Measurements from ENCODE around the gene EXOC6. TPM values are rescaled to one million over a fixed set of nuclear protein-coding genes. Genes with fewer than 3 reads are reported as not detected.

The EXOC6 gene, protein sequence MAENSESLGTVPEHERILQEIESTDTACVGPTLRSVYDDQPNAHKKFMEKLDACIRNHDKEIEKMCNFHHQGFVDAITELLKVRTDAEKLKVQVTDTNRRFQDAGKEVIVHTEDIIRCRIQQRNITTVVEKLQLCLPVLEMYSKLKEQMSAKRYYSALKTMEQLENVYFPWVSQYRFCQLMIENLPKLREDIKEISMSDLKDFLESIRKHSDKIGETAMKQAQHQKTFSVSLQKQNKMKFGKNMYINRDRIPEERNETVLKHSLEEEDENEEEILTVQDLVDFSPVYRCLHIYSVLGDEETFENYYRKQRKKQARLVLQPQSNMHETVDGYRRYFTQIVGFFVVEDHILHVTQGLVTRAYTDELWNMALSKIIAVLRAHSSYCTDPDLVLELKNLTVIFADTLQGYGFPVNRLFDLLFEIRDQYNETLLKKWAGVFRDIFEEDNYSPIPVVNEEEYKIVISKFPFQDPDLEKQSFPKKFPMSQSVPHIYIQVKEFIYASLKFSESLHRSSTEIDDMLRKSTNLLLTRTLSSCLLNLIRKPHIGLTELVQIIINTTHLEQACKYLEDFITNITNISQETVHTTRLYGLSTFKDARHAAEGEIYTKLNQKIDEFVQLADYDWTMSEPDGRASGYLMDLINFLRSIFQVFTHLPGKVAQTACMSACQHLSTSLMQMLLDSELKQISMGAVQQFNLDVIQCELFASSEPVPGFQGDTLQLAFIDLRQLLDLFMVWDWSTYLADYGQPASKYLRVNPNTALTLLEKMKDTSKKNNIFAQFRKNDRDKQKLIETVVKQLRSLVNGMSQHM
- total RNA-seq: 76.1 TPM

DNA sequence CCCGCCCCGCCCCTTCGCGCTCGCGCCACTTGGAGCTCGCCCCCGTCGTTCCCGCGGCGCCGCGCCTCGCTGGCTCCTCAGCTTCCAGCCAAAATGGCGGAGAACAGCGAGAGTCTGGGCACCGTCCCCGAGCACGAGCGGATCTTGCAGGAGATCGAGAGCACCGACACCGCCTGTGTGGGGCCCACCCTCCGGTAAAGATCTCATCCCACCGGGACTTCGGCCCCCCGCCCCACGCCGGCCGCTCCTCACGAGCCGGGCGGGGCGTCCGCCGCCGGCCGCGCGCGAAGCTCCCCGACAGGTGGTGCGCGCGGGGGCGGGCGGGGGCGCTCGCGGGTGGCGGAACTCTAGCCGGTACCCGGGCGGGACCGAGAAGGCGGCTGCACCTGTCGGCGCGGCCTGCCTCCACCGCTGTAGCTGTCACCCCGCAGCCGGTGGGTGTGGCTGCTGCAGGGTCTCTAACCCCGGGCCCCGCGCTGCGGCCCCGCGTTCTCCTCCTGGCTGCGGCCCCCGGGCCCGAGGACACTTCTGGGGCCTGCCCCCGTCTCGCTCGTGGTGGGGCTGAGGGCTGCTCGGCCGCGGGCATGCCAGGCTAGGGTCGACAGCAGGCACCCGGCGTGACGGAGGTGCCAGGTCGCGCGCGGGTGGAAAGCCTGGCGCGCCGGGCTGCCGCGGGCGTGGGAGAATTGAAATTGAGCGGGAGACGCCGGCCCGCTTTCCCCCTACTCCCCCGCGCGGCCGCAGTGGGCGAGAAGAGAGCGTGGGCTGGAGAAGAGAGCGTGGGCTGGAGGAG lies at the start of gene EXOC6:
EXOC6 (plus strand) TSS at position 80 of the 793 bp plus-strand sequence; CDS start at position 94, 14 bp downstream.

DNA sequence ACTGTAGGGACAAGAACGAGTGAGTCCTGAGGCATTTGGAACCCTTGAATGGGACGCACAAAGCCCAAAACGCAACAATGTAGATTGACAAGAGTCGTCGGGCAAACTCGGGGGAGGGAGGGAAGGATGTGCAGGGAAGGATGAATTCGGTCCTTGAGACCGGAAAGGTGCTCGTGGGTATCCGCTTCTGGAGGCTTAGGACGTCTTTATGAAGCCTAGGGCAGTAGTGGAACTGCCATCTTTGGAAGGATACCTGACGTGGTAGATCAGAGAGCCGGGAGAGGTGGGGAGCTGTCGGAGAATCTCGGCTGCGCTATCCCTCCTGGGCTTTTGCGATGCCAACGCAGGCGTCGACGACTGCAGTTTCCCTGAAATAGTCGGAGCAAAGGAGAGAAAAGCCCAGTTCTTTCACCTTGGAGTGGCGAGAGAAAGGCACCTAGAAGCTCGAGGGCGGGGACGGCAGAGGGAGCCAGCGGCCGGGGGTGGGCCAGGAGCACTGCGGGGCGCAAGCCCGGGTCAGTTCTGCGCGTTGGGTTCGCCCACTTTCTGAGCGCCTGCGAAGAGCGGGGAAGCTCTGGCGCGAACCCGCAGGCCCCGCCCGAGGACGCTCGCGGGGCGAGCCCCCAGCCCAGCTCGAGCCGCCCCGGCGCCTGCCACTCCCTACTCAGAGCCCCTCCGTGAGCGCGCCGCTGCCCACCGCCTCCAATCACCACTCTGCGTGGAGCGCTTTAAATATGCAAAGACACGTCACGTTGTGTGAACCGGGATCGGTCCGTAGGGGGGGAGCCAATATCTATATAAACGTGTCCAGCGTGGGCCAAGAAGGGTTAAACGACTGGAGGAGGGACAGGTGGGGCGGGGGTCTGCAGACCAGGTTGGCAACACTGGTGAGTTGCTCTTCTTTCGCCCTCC lies 211.9 kb downstream of the EXOC6 start, which contains the start of gene CYP26C1:
CYP26C1 (plus strand) TSS at position 824 of the 912 bp plus-strand sequence. CDS start 466 bp downstream, outside the sequence.

DNA sequence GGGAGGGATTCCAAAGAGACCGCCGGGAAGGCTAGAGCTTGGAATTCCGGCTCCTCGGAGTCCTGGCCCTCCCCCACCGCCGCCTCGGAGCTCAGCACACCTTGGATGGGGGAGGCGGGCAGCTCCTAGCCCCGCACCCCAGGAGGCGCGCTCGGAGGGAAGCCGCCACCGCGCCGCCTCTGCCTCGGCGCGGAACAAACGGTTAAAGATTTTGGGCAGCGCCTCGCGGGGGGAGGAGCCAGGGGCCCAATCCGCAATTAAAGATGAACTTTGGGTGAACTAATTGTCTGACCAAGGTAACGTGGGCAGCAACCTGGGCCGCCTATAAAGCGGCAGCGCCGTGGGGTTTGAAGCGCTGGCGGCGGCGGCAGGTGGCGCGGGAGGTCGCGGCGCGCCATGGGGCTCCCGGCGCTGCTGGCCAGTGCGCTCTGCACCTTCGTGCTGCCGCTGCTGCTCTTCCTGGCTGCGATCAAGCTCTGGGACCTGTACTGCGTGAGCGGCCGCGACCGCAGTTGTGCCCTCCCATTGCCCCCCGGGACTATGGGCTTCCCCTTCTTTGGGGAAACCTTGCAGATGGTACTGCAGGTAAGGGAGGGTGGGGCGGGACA lies 225.3 kb downstream of the EXOC6 start, which contains the start of gene CYP26A1:
CYP26A1 (plus strand) TSS at position 355 of the 608 bp plus-strand sequence; CDS start at position 397, 42 bp downstream.

Small RNAs within 50 kb of the gene (small RNA-seq; reads per million reads assigned to genes)
- not detected for gene AL392103.1 (ENCODE audit: low replicate concordance)

Other genes starting within 250 kb of the EXOC6 start
- gene HHEX, start 158.6 kb upstream of the EXOC6 start, total RNA-seq: 0.63 TPM
- gene CYP26C1, start 212.3 kb downstream of the EXOC6 start, total RNA-seq: 0.63 TPM
- 11.6 TPM for gene CYP26A1, start 225.4 kb downstream of the EXOC6 start, total RNA-seq

Data from parietal lobe (tissue), 2 donors.